Vagina (tissue), 2 donors: ENCODE results near the gene TCN2.

ENCODE experiments used
- POLR2A ChIP-seq, 2 donors: fragments of 450-650 bp; IDR thresholded peaks; one replicate each; pipeline ENCODE4 v1.6.1; 2017; ENCODE audit warnings: antibody characterized with exemption in 2 of 2, mild to moderate bottlenecking in 2 of 2, moderate library complexity in 2 of 2
- POLR2AphosphoS5 ChIP-seq, 2 donors: sonication (generic); formaldehyde crosslinking; IDR thresholded peaks; one replicate each; pipeline ENCODE4 v1.9.0; 2017; ENCODE audit warnings: antibody characterized with exemption in 2 of 2, mild to moderate bottlenecking in 2 of 2, low read depth in 1 of 2; ENCODE audit not compliant: insufficient read depth in 1 of 2
- TF ChIP-seq, protein P1 (sequence below), 3 experiments: fragments of 450-650 bp in 2 of 3; fragments of 200-600 bp in 1 of 3; sonication (generic) in 1 of 3; IDR thresholded peaks; one replicate each; pipeline ENCODE4 v1.5.1; 2017 to 2019; ENCODE audit warnings: antibody characterized with exemption in 3 of 3, mild to moderate bottlenecking in 2 of 3, moderate library complexity in 2 of 3

DNA sequence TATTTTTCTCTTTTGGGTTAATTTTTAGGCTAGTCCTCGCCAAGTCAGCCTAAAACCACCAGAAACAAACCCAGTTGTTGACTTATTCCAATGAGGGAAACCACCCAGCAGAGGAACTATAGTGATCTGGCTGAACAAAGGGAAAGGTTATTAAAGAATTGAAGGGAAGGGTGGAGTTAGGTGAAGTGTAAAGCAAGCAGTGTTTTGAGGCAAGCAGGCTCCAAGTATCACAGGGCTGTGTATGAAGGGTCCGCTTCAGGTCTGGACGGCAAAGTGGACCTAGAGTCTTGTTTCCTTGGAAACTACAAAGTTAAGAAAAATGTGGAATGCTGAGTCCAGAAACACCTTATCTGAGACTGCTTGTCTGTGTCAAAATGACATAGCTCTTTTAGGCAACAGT, 3.2 kb upstream of the TCN2 start:
- TF ChIP-seq, protein P1, sequence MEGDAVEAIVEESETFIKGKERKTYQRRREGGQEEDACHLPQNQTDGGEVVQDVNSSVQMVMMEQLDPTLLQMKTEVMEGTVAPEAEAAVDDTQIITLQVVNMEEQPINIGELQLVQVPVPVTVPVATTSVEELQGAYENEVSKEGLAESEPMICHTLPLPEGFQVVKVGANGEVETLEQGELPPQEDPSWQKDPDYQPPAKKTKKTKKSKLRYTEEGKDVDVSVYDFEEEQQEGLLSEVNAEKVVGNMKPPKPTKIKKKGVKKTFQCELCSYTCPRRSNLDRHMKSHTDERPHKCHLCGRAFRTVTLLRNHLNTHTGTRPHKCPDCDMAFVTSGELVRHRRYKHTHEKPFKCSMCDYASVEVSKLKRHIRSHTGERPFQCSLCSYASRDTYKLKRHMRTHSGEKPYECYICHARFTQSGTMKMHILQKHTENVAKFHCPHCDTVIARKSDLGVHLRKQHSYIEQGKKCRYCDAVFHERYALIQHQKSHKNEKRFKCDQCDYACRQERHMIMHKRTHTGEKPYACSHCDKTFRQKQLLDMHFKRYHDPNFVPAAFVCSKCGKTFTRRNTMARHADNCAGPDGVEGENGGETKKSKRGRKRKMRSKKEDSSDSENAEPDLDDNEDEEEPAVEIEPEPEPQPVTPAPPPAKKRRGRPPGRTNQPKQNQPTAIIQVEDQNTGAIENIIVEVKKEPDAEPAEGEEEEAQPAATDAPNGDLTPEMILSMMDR (IDR thresholded peaks at IDR 0.05), result no peak
- TF ChIP-seq POLR2AphosphoS5 (IDR thresholded peaks at IDR 0.05; ENCODE audit: insufficient read depth in 1 of 2, low read depth in 1 of 2), result no peak
- TF ChIP-seq POLR2A (IDR thresholded peaks at IDR 0.05), result no peak
